SK-N-SH treated with all-trans-retinoic acid at 6 μM for 48 hours (cell line): ENCODE measurements around the gene HMGA1.

Experiments used
- ARNTL ChIP-seq: fragments of 450-650 bp; formaldehyde crosslinking; IDR thresholded peaks from 2 replicates; pipeline ENCODE4 v1.5.0; 2020; ENCODE audit warnings: low read depth, mild to moderate bottlenecking, moderate library complexity, borderline replicate concordance
- GLIS3 ChIP-seq: fragments of 250-450 bp; sonication (Bioruptor Pico); IDR thresholded peaks from 2 replicates; pipeline ENCODE4 v1.5.0; 2020; ENCODE audit warnings: mild to moderate bottlenecking, moderate library complexity
- PPARA ChIP-seq: fragments of 250-450 bp; sonication (Bioruptor Pico); IDR thresholded peaks from 2 replicates; pipeline ENCODE4 v1.5.0; 2020; ENCODE audit warnings: mild to moderate bottlenecking, borderline replicate concordance
- RARB ChIP-seq: fragments of 250-450 bp; sonication (Bioruptor Pico); IDR thresholded peaks from 2 replicates; pipeline ENCODE4 v1.8.0; 2021; ENCODE audit warnings: mild to moderate bottlenecking, moderate library complexity
- ZFP3 ChIP-seq: fragments of 250-450 bp; sonication (Bioruptor Pico); IDR thresholded peaks from 2 replicates; pipeline ENCODE4 v1.5.0; 2020; ENCODE audit warnings: mild to moderate bottlenecking, moderate library complexity
- ZNF70 ChIP-seq: fragments of 450-650 bp; formaldehyde crosslinking; IDR thresholded peaks from 2 replicates; pipeline ENCODE4 v1.5.0; 2020; ENCODE audit warnings: mild to moderate bottlenecking, moderate library complexity
- TF ChIP-seq, protein P1 (sequence below): fragments of 250-450 bp; sonication (Bioruptor Pico); IDR thresholded peaks from 2 replicates; pipeline ENCODE4 v1.8.0; 2020; ENCODE audit warnings: mild to moderate bottlenecking, moderate library complexity, borderline replicate concordance
- TF ChIP-seq, protein P2 (sequence below): fragments of 250-450 bp; sonication (Bioruptor Pico); IDR thresholded peaks from 2 replicates; pipeline ENCODE4 v1.5.1; 2020; ENCODE audit warnings: low read depth, mild to moderate bottlenecking, moderate library complexity
- TF ChIP-seq, protein P3 (sequence below): fragments of 250-450 bp; sonication (Bioruptor Pico); IDR thresholded peaks from 2 replicates; pipeline ENCODE4 v1.5.1; 2021; ENCODE audit warnings: mild to moderate bottlenecking, moderate library complexity
- TF ChIP-seq, protein P4 (sequence below): fragments of 250-450 bp; sonication (Bioruptor Pico); IDR thresholded peaks from 2 replicates; pipeline ENCODE4 v1.5.0; 2020; ENCODE audit warnings: mild to moderate bottlenecking, moderate library complexity

DNA sequence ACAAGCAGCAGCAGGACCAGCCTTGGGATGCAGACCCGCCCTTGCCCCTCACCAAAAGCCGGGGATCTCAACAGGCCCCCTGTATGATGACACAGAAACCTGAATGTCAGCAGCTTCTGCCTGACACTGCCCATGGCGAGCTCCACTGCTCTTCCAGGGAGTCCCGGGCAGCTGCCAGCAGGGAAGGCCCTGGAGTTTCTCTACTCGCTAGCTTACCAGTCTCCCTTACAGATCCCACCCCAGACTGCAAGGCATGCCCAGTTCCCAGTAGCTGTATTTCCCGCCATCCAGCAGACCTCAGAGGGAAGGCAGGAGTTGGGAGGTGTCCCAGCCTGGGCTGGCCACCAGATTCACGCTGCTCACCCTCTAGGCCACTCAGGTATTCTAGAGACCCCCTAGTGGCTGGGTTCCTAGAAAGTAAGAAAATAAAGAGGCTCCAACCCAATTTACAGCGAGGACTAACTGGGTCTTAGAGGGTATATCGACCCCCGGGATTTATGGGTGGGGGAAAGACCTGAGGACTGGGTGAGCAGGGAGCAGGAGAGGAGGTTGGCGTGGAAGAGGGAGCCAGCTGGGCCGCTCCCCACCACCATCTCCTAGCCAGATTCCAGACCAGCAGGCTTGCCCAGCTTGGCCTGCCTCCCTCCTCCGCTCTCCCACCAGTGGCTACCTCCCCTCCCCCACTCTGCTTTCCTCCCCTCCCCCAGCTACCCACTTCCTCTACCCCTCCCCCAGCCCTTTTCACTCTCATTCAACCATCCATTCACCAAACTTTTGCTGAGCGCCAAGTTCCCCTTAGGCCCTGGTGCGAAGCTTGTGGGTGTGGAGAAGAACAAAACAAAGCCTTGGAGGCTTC is 9.7 kb upstream of the HMGA1 start:
- TF ChIP-seq PPARA (no peak), GLIS3 (no peak), RARB (no peak), ZFP3 (no peak), ZNF70 (CRISPR knock-in tag) (no peak), ARNTL (CRISPR knock-in tag) (no peak)
- TF ChIP-seq, protein P1, sequence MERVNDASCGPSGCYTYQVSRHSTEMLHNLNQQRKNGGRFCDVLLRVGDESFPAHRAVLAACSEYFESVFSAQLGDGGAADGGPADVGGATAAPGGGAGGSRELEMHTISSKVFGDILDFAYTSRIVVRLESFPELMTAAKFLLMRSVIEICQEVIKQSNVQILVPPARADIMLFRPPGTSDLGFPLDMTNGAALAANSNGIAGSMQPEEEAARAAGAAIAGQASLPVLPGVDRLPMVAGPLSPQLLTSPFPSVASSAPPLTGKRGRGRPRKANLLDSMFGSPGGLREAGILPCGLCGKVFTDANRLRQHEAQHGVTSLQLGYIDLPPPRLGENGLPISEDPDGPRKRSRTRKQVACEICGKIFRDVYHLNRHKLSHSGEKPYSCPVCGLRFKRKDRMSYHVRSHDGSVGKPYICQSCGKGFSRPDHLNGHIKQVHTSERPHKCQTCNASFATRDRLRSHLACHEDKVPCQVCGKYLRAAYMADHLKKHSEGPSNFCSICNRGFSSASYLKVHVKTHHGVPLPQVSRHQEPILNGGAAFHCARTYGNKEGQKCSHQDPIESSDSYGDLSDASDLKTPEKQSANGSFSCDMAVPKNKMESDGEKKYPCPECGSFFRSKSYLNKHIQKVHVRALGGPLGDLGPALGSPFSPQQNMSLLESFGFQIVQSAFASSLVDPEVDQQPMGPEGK (CRISPR knock-in tag) = no peak
- TF ChIP-seq, protein P2, sequence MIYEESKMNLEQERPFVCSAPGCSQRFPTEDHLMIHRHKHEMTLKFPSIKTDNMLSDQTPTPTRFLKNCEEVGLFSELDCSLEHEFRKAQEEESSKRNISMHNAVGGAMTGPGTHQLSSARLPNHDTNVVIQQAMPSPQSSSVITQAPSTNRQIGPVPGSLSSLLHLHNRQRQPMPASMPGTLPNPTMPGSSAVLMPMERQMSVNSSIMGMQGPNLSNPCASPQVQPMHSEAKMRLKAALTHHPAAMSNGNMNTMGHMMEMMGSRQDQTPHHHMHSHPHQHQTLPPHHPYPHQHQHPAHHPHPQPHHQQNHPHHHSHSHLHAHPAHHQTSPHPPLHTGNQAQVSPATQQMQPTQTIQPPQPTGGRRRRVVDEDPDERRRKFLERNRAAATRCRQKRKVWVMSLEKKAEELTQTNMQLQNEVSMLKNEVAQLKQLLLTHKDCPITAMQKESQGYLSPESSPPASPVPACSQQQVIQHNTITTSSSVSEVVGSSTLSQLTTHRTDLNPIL (CRISPR knock-in tag) = no peak
- TF ChIP-seq, protein P3, sequence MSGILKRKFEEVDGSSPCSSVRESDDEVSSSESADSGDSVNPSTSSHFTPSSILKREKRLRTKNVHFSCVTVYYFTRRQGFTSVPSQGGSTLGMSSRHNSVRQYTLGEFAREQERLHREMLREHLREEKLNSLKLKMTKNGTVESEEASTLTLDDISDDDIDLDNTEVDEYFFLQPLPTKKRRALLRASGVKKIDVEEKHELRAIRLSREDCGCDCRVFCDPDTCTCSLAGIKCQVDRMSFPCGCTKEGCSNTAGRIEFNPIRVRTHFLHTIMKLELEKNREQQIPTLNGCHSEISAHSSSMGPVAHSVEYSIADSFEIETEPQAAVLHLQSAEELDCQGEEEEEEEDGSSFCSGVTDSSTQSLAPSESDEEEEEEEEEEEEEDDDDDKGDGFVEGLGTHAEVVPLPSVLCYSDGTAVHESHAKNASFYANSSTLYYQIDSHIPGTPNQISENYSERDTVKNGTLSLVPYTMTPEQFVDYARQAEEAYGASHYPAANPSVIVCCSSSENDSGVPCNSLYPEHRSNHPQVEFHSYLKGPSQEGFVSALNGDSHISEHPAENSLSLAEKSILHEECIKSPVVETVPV (CRISPR knock-in tag) = no peak
- TF ChIP-seq, protein P4, sequence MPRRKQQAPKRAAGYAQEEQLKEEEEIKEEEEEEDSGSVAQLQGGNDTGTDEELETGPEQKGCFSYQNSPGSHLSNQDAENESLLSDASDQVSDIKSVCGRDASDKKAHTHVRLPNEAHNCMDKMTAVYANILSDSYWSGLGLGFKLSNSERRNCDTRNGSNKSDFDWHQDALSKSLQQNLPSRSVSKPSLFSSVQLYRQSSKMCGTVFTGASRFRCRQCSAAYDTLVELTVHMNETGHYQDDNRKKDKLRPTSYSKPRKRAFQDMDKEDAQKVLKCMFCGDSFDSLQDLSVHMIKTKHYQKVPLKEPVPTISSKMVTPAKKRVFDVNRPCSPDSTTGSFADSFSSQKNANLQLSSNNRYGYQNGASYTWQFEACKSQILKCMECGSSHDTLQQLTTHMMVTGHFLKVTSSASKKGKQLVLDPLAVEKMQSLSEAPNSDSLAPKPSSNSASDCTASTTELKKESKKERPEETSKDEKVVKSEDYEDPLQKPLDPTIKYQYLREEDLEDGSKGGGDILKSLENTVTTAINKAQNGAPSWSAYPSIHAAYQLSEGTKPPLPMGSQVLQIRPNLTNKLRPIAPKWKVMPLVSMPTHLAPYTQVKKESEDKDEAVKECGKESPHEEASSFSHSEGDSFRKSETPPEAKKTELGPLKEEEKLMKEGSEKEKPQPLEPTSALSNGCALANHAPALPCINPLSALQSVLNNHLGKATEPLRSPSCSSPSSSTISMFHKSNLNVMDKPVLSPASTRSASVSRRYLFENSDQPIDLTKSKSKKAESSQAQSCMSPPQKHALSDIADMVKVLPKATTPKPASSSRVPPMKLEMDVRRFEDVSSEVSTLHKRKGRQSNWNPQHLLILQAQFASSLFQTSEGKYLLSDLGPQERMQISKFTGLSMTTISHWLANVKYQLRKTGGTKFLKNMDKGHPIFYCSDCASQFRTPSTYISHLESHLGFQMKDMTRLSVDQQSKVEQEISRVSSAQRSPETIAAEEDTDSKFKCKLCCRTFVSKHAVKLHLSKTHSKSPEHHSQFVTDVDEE (CRISPR knock-in tag) = no peak
